Thoracic aorta (tissue), 2 donors: ENCODE results near the gene PITPNB. TPM values are rescaled to one million over a fixed set of nuclear protein-coding genes. Genes with fewer than 3 reads are reported as not detected.
A peak's percentile ranks its signal among the peaks of the same experiment; 100 is the strongest.

Experiments
- ATAC-seq: fragments of 150-250 bp; one replicate; pipeline ENCODE4 v1.8.0; 2017; ENCODE audit warnings: low read depth; ENCODE audit not compliant: insufficient number of reproducible peaks, low FRiP score
- DNase-seq: peaks from one replicate; pipeline ENCODE4 v3.0.0-alpha.2; 2020; ENCODE audit warnings: low spot score
- H3K27ac ChIP-seq, 2 donors: fragments of 200-600 bp; sonication (generic); 1 replicate in 1 of 2; 2 replicates in 1 of 2; pipeline ENCODE4 v1.5.1; 2016; ENCODE audit warnings: mild to moderate bottlenecking in 2 of 2, moderate library complexity in 2 of 2
- H3K27me3 ChIP-seq: fragments of 200-600 bp; sonication (generic); replicated peaks from 2 replicates; pipeline ENCODE4 v1.6.0; 2016; ENCODE audit warnings: mild to moderate bottlenecking; ENCODE audit not compliant: insufficient read depth
- H3K36me3 ChIP-seq: fragments of 200-600 bp; sonication (generic); one replicate; pipeline ENCODE4 v1.5.1; 2016
- H3K4me1 ChIP-seq, 2 donors: fragments of 200-600 bp; sonication (generic); 1 replicate in 1 of 2; 2 replicates in 1 of 2; pipeline versions ENCODE4 v1.5.1 to v1.6.0; 2016; ENCODE audit warnings: low read depth in 2 of 2, mild to moderate bottlenecking in 1 of 2; ENCODE audit not compliant: control insufficient read depth in 1 of 2
- H3K4me3 ChIP-seq: fragments of 200-600 bp; sonication (generic); 2 replicates; pipeline ENCODE4 v1.5.1; 2016; ENCODE audit warnings: mild to moderate bottlenecking
- H3K9me3 ChIP-seq: fragments of 200-600 bp; sonication (generic); 2 replicates; pipeline ENCODE4 v1.5.1; 2016
- CTCF ChIP-seq: fragments of 200-600 bp; sonication (generic); IDR thresholded peaks from one replicate; pipeline ENCODE4 v1.5.1; 2019; ENCODE audit warnings: antibody characterized with exemption
- total RNA-seq, 2 donors: library from RNA; depleted of rRNA; stranded (reverse); fragments of >200 nt; gene quantifications; one replicate each; pipeline versions ENCODE4 v1.1.0 to v1.2.3, GENCODE V29; 2016

Gene PITPNB
- total RNA-seq: 100 to 1,000 TPM in 1 of 2 donors, 10 to 100 TPM in 1; 42.2 to 111 TPM

GRCh38 chr22:27919222-27919941 lies at the start of gene PITPNB:
TSS of gene PITPNB (minus strand) at chr22:27919256. CDS start at chr22:27919191, 65 bp downstream.
- Histone ChIP-seq H3K36me3 (no peaks in the 10 kb centered on the region), H3K27ac (peak within 1 kb of the TSS; percentile 100), H3K4me3 (peak within 1 kb of the TSS; percentile 86), H3K9me3 (no peaks in the 10 kb centered on the region), H3K27me3 (no peaks in the 10 kb centered on the region), H3K4me1 (peaks cover 36 to 49% of the 10 kb centered on the region in 2 donors)
- peak; percentile 82 for DNase-seq
- TF ChIP-seq CTCF: no peak
- ATAC-seq: peak; percentile 89

DNA sequence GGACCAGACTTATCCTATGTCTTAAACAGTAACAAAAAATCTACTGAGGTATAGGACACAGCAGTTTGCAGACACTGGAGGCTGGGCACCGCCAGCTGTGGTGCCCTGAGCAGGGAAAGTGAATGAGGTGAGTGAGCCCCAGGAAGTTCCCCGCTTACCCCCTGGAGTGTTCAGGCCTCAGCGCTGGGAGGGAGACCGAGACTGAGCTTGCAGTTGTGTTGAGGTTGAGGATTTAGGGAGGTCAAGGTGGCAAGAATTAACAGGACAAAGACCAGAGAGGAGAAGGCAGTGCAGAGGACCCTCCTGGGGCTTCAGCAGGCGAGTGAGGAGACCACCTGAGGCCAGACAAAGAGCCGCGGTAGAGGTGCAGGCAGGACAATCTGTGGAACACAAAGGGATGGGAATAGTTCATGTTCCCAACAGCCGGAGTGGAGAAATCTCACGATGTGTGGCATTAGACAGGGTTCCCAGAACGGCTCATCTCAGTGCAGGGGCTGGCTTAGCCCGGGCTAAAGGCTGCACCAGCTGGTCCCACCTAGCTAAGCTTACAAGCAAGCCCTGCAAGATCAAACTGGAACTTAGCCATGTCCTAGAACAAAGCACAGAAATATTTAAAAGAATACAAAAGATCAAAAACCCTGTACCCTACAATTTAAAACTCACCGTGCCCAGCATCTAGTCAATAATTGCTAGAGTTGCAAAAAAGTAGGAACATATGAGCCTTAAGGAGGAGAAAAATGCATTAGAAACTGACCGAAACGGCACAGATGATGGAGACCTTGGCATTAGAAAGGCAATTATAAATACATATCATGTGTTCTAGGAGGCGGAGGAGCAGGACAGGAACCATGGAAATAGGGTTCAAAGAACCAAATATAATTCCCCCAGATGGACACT lies 47.4 kb upstream of the PITPNB start:
- TF ChIP-seq CTCF: no peak
- peaks cover 4 to 15% of the 10 kb centered on the region in 2 donors for H3K4me1 ChIP-seq
- no peak for ATAC-seq

GRCh38 chr22:27962268-27963044 lies 43.4 kb upstream of the PITPNB start:
- TF ChIP-seq CTCF: no peak
- Histone ChIP-seq H3K4me1 (peaks cover 10 to 31% of the 10 kb centered on the region in 2 donors), H3K36me3 (no peaks in the 10 kb centered on the region), H3K27ac (no peak overlapping the region), H3K4me3 (no peak overlapping the region), H3K9me3 (no peaks in the 10 kb centered on the region), H3K27me3 (no peaks in the 10 kb centered on the region)
- ATAC-seq (no peak), DNase-seq (no peak)

More for the DNA sequence above, 47.4 kb upstream of the PITPNB start:
- H3K4me3 ChIP-seq: no peak overlapping the region
- H3K36me3 ChIP-seq: no peaks in the 10 kb centered on the region
- peaks cover 7% of the 10 kb centered on the region for H3K9me3 ChIP-seq
- H3K27me3 ChIP-seq: no peaks in the 10 kb centered on the region
- no peak overlapping the region for H3K27ac ChIP-seq
- DNase-seq: no peak

- no peaks in the 10 kb centered on the region for H3K9me3 ChIP-seq
- H3K4me1 ChIP-seq: peaks cover 10 to 31% of the 10 kb centered on the region in 2 donors
- no peak for ATAC-seq
- DNase-seq: no peak
- no peak overlapping the region for H3K4me3 ChIP-seq
- no peak for TF ChIP-seq CTCF
- no peak overlapping the region for H3K27ac ChIP-seq
- no peaks in the 10 kb centered on the region for H3K27me3 ChIP-seq
- H3K36me3 ChIP-seq: no peaks in the 10 kb centered on the region
These were observed 42.6 kb upstream of the PITPNB start for GRCh38 chr22:27961680-27962079.
